HG03342 (cell line): ENCODE data around the gene SCAI.
"Not testable (repeated sequence)": the region's sequence is repeated elsewhere in the genome, so short reads cannot be mapped to it uniquely, and the experiment has no call there.

Source experiments
- ATAC-seq: cut with Tn5 transposase; IDR thresholded peaks from one replicate; pipeline ENCODE4 v1.9.1; 2021; ENCODE audit warnings: mild to moderate bottlenecking, moderate library complexity; ENCODE audit not compliant: unreplicated experiment

The SCAI gene

GRCh38 chr9:125143377-125144090 is at the start of gene SCAI:
SCAI (minus strand) TSS chr9:125143528; CDS start chr9:125143437, 91 bp downstream.
- ATAC-seq: peak; percentile 98

GRCh38 chr9:125190361-125190801 is 47.1 kb upstream of the SCAI start:
- no peak for ATAC-seq

GRCh38 chr9:125189361-125190289 is 46.3 kb upstream of the SCAI start, which contains the start of gene PPP6C:
PPP6C (minus strand) TSS chr9:125189803; CDS start chr9:125189718, 85 bp downstream.
- ATAC-seq: peak; percentile 97

GRCh38 chr9:125189011-125189360 is 45.7 kb upstream of the SCAI start:
- peak; percentile 23 for ATAC-seq

- ATAC-seq: no peak
These were observed 40.2 kb upstream of the SCAI start for GRCh38 chr9:125183561-125183960.

- no peak for ATAC-seq
These were observed 39.7 kb upstream of the SCAI start for GRCh38 chr9:125183054-125183453.

- ATAC-seq: not testable (repeated sequence)
These were observed 38.4 kb upstream of the SCAI start for GRCh38 chr9:125181756-125182155.

GRCh38 chr9:125180876-125181275 is 37.5 kb upstream of the SCAI start:
- ATAC-seq: no peak

- not testable (repeated sequence) for ATAC-seq
These were observed 36.4 kb upstream of the SCAI start for GRCh38 chr9:125179776-125180175.

GRCh38 chr9:125177888-125178287 is 34.6 kb upstream of the SCAI start:
- ATAC-seq: no peak

- ATAC-seq: no peak
These were observed 33.3 kb upstream of the SCAI start for GRCh38 chr9:125176636-125177035.

- ATAC-seq: no peak
These were observed 28.9 kb upstream of the SCAI start for GRCh38 chr9:125172031-125172755.

- ATAC-seq: no peak
These were observed 26.6 kb upstream of the SCAI start for GRCh38 chr9:125169895-125170294.

- ATAC-seq: no peak
These were observed 23.4 kb upstream of the SCAI start for GRCh38 chr9:125166762-125167161.

GRCh38 chr9:125162891-125163290 is 19.6 kb upstream of the SCAI start:
- ATAC-seq: not testable (repeated sequence)

GRCh38 chr9:125161284-125161918 is 18.1 kb upstream of the SCAI start:
- ATAC-seq: no peak

- ATAC-seq: no peak
These were observed 17.4 kb upstream of the SCAI start for GRCh38 chr9:125160750-125161149.

- ATAC-seq: no peak
These were observed 13.2 kb upstream of the SCAI start for GRCh38 chr9:125156551-125156950.

GRCh38 chr9:125153712-125154367 is 10.5 kb upstream of the SCAI start:
- ATAC-seq: no peak

- ATAC-seq: no peak
These were observed 8.4 kb upstream of the SCAI start for GRCh38 chr9:125151730-125152129.
